ENCODE results near the gene TPD52L2. TPM values are rescaled to one million over a fixed set of nuclear protein-coding genes. Genes with fewer than 3 reads are reported as not detected.
A peak's percentile ranks its signal among the peaks of the same experiment; 100 is the strongest.

Gene TPD52L2
- total RNA-seq, 1 experiment from 2014 or later = 113 TPM

- DNase-seq (ENCODE audit: low read depth, low spot score) = no peak
- ChIA-PET POLR2A (no interaction called here), CTCF (no interaction called here)
- Histone ChIP-seq H3K9me3 (ENCODE audit: control insufficient read depth, insufficient read depth, low read depth, low read length) (no peaks in the 10 kb centered on the region), H3K4me3 (ENCODE audit: low read depth in 2 of 2, low read length in 2 of 2) (no peak overlapping the region), H3K27me3 (ENCODE audit: control insufficient read depth, insufficient read depth, low read length) (no peaks in the 10 kb centered on the region), H3K36me3 (ENCODE audit: control insufficient read depth, insufficient read depth, low read length) (peaks cover 12% of the 10 kb centered on the region), H3K4me1 (ENCODE audit: control insufficient read depth, insufficient read depth, low read length) (peaks cover 13% of the 10 kb centered on the region), H3K27ac (ENCODE audit: low read length) (no peak overlapping the region)
- no TSS peak for BruUV-seq (replicated peaks)
- TF ChIP-seq SIN3A (IDR thresholded peaks at IDR 0.05; ENCODE audit: borderline replicate concordance, insufficient read depth, low read depth, low read length) (no peak), TCF7L2 (IDR thresholded peaks at IDR 0.05; ENCODE audit: low read depth, low read length) (no peak), POLR2AphosphoS5 (IDR thresholded peaks at IDR 0.05; ENCODE audit: low read depth, low read length) (0 out of 2 replicates have a peak, but pooled peaks have one; percentile 21)
- TF ChIP-seq, protein P1, sequence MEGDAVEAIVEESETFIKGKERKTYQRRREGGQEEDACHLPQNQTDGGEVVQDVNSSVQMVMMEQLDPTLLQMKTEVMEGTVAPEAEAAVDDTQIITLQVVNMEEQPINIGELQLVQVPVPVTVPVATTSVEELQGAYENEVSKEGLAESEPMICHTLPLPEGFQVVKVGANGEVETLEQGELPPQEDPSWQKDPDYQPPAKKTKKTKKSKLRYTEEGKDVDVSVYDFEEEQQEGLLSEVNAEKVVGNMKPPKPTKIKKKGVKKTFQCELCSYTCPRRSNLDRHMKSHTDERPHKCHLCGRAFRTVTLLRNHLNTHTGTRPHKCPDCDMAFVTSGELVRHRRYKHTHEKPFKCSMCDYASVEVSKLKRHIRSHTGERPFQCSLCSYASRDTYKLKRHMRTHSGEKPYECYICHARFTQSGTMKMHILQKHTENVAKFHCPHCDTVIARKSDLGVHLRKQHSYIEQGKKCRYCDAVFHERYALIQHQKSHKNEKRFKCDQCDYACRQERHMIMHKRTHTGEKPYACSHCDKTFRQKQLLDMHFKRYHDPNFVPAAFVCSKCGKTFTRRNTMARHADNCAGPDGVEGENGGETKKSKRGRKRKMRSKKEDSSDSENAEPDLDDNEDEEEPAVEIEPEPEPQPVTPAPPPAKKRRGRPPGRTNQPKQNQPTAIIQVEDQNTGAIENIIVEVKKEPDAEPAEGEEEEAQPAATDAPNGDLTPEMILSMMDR (IDR thresholded peaks at IDR 0.05) = no peak
- TF ChIP-seq, protein P2, sequence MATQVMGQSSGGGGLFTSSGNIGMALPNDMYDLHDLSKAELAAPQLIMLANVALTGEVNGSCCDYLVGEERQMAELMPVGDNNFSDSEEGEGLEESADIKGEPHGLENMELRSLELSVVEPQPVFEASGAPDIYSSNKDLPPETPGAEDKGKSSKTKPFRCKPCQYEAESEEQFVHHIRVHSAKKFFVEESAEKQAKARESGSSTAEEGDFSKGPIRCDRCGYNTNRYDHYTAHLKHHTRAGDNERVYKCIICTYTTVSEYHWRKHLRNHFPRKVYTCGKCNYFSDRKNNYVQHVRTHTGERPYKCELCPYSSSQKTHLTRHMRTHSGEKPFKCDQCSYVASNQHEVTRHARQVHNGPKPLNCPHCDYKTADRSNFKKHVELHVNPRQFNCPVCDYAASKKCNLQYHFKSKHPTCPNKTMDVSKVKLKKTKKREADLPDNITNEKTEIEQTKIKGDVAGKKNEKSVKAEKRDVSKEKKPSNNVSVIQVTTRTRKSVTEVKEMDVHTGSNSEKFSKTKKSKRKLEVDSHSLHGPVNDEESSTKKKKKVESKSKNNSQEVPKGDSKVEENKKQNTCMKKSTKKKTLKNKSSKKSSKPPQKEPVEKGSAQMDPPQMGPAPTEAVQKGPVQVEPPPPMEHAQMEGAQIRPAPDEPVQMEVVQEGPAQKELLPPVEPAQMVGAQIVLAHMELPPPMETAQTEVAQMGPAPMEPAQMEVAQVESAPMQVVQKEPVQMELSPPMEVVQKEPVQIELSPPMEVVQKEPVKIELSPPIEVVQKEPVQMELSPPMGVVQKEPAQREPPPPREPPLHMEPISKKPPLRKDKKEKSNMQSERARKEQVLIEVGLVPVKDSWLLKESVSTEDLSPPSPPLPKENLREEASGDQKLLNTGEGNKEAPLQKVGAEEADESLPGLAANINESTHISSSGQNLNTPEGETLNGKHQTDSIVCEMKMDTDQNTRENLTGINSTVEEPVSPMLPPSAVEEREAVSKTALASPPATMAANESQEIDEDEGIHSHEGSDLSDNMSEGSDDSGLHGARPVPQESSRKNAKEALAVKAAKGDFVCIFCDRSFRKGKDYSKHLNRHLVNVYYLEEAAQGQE (IDR thresholded peaks at IDR 0.05; ENCODE audit: insufficient read depth in 1 of 2, low read depth in 2 of 2, low read length in 1 of 2) = no peak
- no peak for ATAC-seq
- intact Hi-C loops (cut with micrococcal nuclease; ENCODE audit: unreplicated experiment) (no loop called here), in situ Hi-C loops (cut with HindIII; ENCODE audit: low pct_unique_long_range_greater_than_20kb, low sequenced_read_pairs) (no loop called here)
Observed at GRCh38 chr20:63892402-63892801, 27.3 kb downstream of the TPD52L2 start.

DNA sequence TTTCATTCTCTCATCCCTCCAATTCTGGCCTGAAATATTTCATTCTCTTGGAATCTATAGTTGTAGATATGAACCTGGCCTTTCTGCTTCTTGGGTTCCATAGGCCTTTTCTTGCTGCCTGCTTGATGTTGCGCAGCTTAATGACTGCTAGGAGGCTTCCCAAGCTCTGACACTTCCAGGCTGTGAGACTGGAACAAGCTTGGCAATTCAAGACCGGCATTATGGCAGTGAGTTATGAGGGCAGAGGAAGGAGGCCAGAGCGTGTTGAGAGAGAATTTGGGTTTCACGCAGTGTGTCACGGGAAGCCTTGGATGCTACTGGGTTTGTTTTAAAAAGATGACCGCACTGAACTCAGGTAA lies 28.9 kb downstream of the TPD52L2 start:
- BruUV-seq (replicated peaks) = no TSS peak
- ChIA-PET POLR2A (no interaction called here), CTCF (interaction anchor here (0.7 kb wide), 1 partner anchor 80 kb away, joined by 4 read pairs; no protein-coding TSS in a partner anchor)
- no peaks in the 10 kb centered on the region for H3K9me3 ChIP-seq (ENCODE audit: control insufficient read depth, insufficient read depth, low read depth, low read length)
- DNase-seq (ENCODE audit: low read depth, low spot score) = no peak
- peaks cover 12% of the 10 kb centered on the region for H3K36me3 ChIP-seq (ENCODE audit: control insufficient read depth, insufficient read depth, low read length)
- H3K27me3 ChIP-seq (ENCODE audit: control insufficient read depth, insufficient read depth, low read length) = no peaks in the 10 kb centered on the region
- intact Hi-C loops (cut with micrococcal nuclease; ENCODE audit: unreplicated experiment) (no loop called here), in situ Hi-C loops (cut with HindIII; ENCODE audit: low pct_unique_long_range_greater_than_20kb, low sequenced_read_pairs) (no loop called here)
- peak overlapping the region; percentile 59; the same call in 1 of the 2 replicates for H3K27ac ChIP-seq (ENCODE audit: low read length)
- H3K4me1 ChIP-seq (ENCODE audit: control insufficient read depth, insufficient read depth, low read length) = peaks cover 19% of the 10 kb centered on the region
- no peak for TF ChIP-seq TCF7L2 (IDR thresholded peaks at IDR 0.05; ENCODE audit: low read depth, low read length)
- no peak for TF ChIP-seq POLR2AphosphoS5 (IDR thresholded peaks at IDR 0.05; ENCODE audit: low read depth, low read length)
- TF ChIP-seq, protein P2 (IDR thresholded peaks at IDR 0.05; ENCODE audit: insufficient read depth in 1 of 2, low read depth in 2 of 2, low read length in 1 of 2) = no peak
- no peak for TF ChIP-seq SIN3A (IDR thresholded peaks at IDR 0.05; ENCODE audit: borderline replicate concordance, insufficient read depth, low read depth, low read length)
- TF ChIP-seq, protein P1 (IDR thresholded peaks at IDR 0.05) = no peak
- ATAC-seq = peak; percentile 12
- peak overlapping the region; percentile 55 to 74 for H3K4me3 ChIP-seq (ENCODE audit: low read depth in 2 of 2, low read length in 2 of 2)
